A549 (cell line): Measurements from ENCODE around the gene ANKFY1.

Experiments used
- BCL3 ChIP-seq: fragments of >200 bp; sonication (Bioruptor Twin); formaldehyde crosslinking; IDR thresholded peaks from 3 replicates; pipeline ENCODE4 v1.6.1; 2016
- CEBPB ChIP-seq, 2 experiments: fragments of >200 bp in 1 of 2; sonication (Bioruptor Twin) in 1 of 2; formaldehyde crosslinking in 1 of 2; IDR thresholded peaks; 2 replicates each; pipeline ENCODE4 v1.6.1; 2012 to 2016
- CTCF ChIP-seq: fragments of >200 bp; sonication (Bioruptor Twin); formaldehyde crosslinking; IDR thresholded peaks from 3 replicates; pipeline ENCODE4 v1.5.1; 2016
- ELK1 ChIP-seq: fragments of 150-350 bp; IDR thresholded peaks from 2 replicates; pipeline ENCODE4 v1.6.1; 2014; ENCODE audit warnings: low read depth, mild to moderate bottlenecking, low read length
- EP300 ChIP-seq, 2 experiments: fragments of >200 bp; sonication (Bioruptor Twin); formaldehyde crosslinking; IDR thresholded peaks; 2 replicates in 1 of 2; 3 replicates in 1 of 2; pipeline ENCODE4 v1.6.1; 2016 to 2017
- ESRRA ChIP-seq: fragments of 150-350 bp; IDR thresholded peaks from 2 replicates; pipeline ENCODE4 v1.6.1; 2014; ENCODE audit warnings: mild to moderate bottlenecking, low read length, borderline replicate concordance
- HDAC2 ChIP-seq: fragments of 200-600 bp; sonication (generic); IDR thresholded peaks from 2 replicates; pipeline ENCODE4 v1.6.1; 2016
- HOXA7 ChIP-seq: fragments of 250-450 bp; sonication (Bioruptor Pico); IDR thresholded peaks from 2 replicates; pipeline ENCODE4 v1.5.0; 2020; ENCODE audit warnings: mild to moderate bottlenecking, moderate library complexity
- JUN ChIP-seq, 2 experiments: fragments of >200 bp; sonication (Bioruptor Twin); formaldehyde crosslinking; IDR thresholded peaks; 2 replicates in 1 of 2; 3 replicates in 1 of 2; pipeline ENCODE4 v1.6.1; 2016 to 2017
- POLR2A ChIP-seq: IDR thresholded peaks from 2 replicates; pipeline ENCODE4 v1.6.1; 2012; ENCODE audit warnings: mild to moderate bottlenecking, low read length
- RNF2 ChIP-seq: fragments of 200-600 bp; sonication (generic); IDR thresholded peaks from 2 replicates; pipeline ENCODE4 v1.6.1; 2016; ENCODE audit warnings: low read depth, mild to moderate bottlenecking, antibody characterized with exemption, moderate library complexity, borderline replicate concordance
- SMC3 ChIP-seq: fragments of >200 bp; sonication (Bioruptor Twin); formaldehyde crosslinking; IDR thresholded peaks from 3 replicates; pipeline ENCODE4 v1.6.1; 2018; ENCODE audit warnings: inconsistent platforms
- ZFP36 ChIP-seq: fragments of 450-650 bp; IDR thresholded peaks from 2 replicates; pipeline ENCODE4 v1.6.1; 2014; ENCODE audit warnings: borderline replicate concordance; ENCODE audit not compliant: partially characterized antibody
- TF ChIP-seq, protein P1 (sequence below): fragments of 200-600 bp; sonication (generic); IDR thresholded peaks from 2 replicates; pipeline ENCODE4 v1.6.1; 2016; ENCODE audit warnings: antibody characterized with exemption, mild to moderate bottlenecking, moderate library complexity

DNA sequence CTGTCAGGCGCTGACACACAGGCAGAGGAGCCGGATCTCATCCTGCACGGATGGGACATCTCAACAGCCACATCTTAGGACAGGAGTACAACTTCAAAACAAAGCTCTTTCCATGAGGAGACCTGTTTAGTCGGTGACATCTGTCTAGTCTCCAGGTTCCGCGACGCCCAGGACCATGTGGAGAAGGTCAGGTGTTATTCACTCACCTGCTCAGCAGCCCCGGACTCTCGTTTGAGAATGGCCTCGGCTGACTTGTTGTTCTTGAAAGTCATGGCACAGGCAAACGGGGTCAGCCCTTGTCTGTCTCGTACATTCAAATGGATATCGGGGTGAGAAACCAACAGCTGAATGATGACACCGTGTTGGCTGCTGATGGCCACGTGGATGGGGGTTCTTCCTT lies 85.1 kb downstream of the ANKFY1 start:
- TF ChIP-seq CTCF (no peak), CEBPB (IDR thresholded peaks at IDR 0.05) (no peak), ESRRA (no peak), ZFP36 (no peak), SMC3 (no peak), EP300 (IDR thresholded peaks at IDR 0.05) (no peak), POLR2A (no peak), JUN (IDR thresholded peaks at IDR 0.05) (no peak), BCL3 (no peak), ELK1 (no peak), RNF2 (no peak), HOXA7 (CRISPR knock-in tag) (no peak), HDAC2 (no peak)
- TF ChIP-seq, protein P1, sequence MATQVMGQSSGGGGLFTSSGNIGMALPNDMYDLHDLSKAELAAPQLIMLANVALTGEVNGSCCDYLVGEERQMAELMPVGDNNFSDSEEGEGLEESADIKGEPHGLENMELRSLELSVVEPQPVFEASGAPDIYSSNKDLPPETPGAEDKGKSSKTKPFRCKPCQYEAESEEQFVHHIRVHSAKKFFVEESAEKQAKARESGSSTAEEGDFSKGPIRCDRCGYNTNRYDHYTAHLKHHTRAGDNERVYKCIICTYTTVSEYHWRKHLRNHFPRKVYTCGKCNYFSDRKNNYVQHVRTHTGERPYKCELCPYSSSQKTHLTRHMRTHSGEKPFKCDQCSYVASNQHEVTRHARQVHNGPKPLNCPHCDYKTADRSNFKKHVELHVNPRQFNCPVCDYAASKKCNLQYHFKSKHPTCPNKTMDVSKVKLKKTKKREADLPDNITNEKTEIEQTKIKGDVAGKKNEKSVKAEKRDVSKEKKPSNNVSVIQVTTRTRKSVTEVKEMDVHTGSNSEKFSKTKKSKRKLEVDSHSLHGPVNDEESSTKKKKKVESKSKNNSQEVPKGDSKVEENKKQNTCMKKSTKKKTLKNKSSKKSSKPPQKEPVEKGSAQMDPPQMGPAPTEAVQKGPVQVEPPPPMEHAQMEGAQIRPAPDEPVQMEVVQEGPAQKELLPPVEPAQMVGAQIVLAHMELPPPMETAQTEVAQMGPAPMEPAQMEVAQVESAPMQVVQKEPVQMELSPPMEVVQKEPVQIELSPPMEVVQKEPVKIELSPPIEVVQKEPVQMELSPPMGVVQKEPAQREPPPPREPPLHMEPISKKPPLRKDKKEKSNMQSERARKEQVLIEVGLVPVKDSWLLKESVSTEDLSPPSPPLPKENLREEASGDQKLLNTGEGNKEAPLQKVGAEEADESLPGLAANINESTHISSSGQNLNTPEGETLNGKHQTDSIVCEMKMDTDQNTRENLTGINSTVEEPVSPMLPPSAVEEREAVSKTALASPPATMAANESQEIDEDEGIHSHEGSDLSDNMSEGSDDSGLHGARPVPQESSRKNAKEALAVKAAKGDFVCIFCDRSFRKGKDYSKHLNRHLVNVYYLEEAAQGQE = no peak
